HG02642 (cell line): ENCODE results near the gene PRKG1.
"Not testable (repeated sequence)": the region's sequence is repeated elsewhere in the genome, so short reads cannot be mapped to it uniquely, and the experiment has no call there.

Experiments
- ATAC-seq: cut with Tn5 transposase; IDR thresholded peaks from one replicate; pipeline ENCODE4 v1.9.1; 2021; ENCODE audit warnings: mild to moderate bottlenecking; ENCODE audit not compliant: unreplicated experiment, poor library complexity

Gene PRKG1

GRCh38 chr10:51311228-51311627, 236.9 kb downstream of the PRKG1 start:
- no peak for ATAC-seq

DNA sequence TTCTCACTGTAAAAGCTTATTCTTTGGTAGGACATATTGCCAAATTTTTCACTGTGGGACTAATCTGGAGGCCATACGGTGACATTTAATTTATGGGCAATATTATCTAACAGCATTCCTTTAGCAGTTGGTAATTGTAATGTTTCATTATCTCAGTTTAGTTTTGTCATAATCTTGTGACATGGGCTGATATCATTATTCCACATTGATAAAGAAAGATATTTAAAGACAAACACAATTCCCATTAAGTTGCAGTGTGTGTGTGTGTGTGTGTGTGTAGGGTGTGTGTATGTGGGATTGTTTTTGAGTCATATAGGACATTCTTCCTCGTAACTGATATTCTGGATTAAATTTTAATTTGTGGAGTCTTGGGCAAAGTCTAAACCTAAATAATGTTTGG, 238.5 kb downstream of the PRKG1 start:
- no peak for ATAC-seq

GRCh38 chr10:51313251-51313650, 239.0 kb downstream of the PRKG1 start:
- ATAC-seq, result no peak

GRCh38 chr10:51313773-51314478, 239.6 kb downstream of the PRKG1 start:
- ATAC-seq, result no peak

DNA sequence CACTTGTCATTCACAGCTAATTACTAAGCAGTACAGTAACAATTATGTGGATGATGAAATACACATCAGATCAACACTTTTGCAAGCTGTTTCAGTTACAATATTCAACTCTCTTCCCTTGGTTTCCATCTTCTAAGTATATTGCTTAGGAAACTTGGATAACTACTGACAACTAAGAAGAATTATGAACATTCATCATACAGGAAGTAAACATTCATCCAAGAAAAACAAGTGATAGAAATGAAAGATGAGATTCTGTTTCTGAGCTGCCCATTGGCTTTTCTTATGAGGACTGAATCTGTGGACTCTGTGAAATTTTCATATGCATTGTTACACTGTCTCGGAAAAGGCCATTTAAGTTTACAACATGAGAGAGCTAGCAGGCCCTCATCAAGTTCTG, 240.2 kb downstream of the PRKG1 start:
- ATAC-seq, result no peak

GRCh38 chr10:51318399-51319172, 244.3 kb downstream of the PRKG1 start:
- ATAC-seq, result no peak

DNA sequence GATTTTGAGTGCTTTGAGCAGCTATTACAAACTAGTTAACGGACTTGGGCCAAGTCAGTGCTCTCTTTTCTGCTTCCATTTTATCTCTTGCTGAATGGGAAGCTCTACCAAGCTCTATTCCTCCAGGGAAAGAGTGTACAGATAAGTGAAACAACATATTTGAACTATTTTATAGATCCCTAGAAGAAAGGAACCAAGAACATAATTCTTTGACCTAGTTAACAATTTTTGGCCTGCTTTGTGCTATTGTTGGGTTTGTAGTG, 244.8 kb downstream of the PRKG1 start:
- no peak for ATAC-seq

GRCh38 chr10:51321300-51321699, 247.0 kb downstream of the PRKG1 start:
- ATAC-seq, result no peak

DNA sequence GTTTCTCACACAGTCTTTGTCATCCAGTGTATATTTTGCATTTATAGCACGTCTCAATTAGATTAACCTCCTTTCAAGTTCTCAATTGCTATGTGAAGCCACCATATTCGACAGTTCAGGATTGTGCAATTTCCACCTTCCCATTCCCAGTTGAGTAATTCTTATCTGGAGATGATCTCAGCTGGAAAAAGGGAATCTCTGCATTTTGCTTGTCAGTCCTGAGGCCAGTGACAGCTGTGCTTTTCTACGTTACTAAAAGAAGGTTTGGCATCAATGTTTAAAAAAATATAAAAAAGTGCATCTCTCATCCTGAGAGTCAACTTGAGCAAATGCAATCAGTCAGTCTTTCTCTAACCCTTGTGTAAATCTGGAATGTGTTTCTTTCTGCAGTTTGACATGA, 247.7 kb downstream of the PRKG1 start:
- ATAC-seq, result no peak

GRCh38 chr10:51325649-51326048, 251.4 kb downstream of the PRKG1 start:
- ATAC-seq, result no peak

DNA sequence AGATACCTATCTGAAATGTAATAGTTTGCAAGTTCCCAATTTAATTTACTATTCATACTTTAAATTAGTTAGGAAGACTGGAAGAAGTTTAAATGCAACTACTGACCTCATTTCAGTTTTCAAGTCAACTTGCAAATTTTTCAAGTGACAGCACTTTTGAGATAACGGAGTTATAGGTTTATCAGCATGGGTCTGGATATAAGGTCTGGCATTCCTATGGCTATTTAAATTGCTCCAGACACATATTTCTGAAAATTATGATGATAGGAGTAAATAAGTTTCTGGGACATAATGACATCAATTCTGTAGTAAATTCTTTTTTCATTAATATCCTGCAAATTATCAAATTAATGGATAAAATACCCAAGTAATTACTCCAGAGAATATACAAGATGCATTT, 251.9 kb downstream of the PRKG1 start:
- ATAC-seq, result no peak

- no peak for ATAC-seq
Observed at GRCh38 chr10:51327432-51327831, 253.1 kb downstream of the PRKG1 start.

DNA sequence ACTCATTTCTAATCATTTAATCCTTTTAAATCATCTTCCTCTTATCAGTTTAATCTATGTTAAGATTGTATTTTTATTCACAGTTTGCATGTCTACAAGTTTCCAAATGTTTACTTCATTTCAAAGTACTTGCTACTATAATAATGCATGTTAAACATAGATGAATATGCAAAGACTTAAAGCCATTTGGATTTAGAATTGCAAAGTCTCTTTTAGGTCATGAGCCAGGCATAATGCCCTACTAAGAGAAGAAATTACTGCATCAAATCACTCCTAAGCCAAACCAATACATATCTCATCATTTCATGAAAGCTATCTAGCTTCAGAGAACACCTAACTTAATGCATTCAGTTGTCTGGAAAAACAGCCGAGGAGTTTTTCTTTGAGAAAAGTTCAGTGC, 266.1 kb downstream of the PRKG1 start:
- ATAC-seq, result no peak

DNA sequence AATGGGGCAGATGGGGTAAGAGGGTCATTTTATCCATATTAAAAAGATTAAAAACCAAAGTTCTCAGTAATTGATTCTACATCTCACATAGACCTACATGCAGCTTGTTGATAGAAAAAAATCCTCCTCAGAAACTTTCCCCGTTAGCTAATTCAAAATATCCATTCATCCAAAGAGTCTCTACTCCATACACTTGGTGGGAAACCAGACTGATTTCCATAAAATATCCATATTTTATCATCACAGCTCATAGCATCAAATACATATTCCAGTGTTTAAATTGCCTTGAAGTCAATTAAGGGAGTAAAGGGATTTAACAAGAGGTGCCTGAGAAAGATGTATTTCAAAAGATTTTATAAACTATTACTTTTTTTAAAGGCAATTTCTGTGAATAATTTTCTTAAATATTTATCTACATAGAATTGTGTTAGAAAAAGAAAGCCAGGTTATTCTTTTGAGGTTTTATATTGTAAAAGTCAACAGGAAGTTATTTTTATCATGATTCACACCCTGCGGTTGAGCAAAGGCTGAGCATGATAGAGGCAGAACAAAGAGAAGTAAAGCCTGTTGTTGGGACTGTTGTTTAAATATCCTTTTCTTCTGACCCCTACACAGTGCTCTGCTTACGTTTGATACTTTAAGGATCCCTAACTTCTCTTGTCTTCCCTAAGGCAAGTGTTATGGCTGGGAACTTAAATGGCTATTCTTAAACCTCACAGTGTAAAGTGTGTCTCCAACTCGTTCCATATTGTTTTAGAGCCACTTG, 266.7 kb downstream of the PRKG1 start:
- ATAC-seq, result no peak

- ATAC-seq, result not testable (repeated sequence)
Observed at GRCh38 chr10:51341745-51342144, 267.5 kb downstream of the PRKG1 start.

- ATAC-seq, result no peak
Observed at GRCh38 chr10:51342381-51342780, 268.1 kb downstream of the PRKG1 start.

- no peak for ATAC-seq
Observed at GRCh38 chr10:51343391-51343790, 269.1 kb downstream of the PRKG1 start.

DNA sequence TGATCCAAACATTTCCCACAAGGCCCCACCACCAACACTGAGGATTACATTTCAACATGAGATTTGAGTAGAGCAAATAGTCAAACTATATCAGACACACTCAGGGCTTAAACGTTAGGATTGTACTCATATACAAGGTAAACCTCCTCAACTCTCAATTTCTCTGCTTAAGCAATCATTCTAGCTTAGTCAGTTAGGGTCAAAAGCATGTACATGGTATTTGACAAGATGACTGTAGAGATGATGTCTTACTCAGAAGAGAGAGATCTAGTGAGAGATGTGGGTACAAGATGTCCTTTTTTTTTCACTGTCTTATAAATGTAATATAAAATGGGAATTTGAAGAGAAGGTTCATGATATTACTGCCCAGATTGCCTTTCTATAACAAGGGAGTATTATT, 270.1 kb downstream of the PRKG1 start:
- no peak for ATAC-seq

DNA sequence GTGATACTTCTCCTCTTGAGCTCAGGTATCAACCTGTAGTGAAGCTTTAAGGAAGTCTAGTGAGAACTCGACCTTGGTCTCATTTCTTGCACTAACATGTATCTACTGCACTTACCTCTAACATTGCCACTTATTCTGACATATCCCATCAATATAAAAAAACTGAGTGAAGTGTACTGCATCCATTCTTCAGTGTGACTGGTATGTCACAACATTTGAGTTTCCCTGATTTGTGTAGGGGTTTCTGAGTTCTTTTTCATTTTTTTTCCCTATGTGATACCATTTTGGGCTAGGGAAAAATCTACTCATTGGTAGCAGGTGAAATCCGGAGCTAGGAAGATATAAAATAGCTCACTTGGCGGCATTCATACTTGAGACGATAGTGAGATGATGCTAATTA, 274.3 kb downstream of the PRKG1 start:
- no peak for ATAC-seq

DNA sequence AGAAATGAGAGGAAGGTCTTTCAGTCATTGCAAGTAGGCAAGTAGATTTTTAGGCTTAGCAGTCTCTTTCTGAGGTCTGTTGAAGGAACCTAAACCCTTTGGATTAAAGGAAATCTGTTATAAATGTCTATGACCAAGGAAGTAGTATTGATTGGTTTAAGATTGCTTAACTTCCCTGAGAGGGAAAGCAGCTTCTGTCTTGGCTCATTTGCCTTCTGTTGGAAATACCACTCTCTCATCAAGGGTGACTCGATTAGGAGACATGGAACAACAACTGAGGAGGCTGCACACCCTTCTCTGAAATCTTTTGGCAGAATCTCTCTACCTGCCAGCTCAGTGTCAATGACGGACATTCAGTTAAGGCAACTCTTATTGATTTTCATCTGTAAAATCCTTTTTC, 282.9 kb downstream of the PRKG1 start:
- ATAC-seq, result no peak

GRCh38 chr10:51358227-51358626, 283.9 kb downstream of the PRKG1 start:
- no peak for ATAC-seq
